ENCODE data around the gene TAB2. TPM values are rescaled to one million over a fixed set of nuclear protein-coding genes. Genes with fewer than 3 reads are reported as not detected.

Gene TAB2
- total RNA-seq, 1 experiment from 2014 or later, result 56.7 TPM

- H3K4me3 ChIP-seq (replicated peaks in 1 of 2; ENCODE audit: low read depth in 1 of 2, low read length in 2 of 2), result no peak overlapping the region
- H3K9me2 ChIP-seq (ENCODE audit: insufficient read depth), result no peaks in the 10 kb centered on the region
- peaks cover 20% of the 10 kb centered on the region; the same call in 1 of the 2 replicates for H3K79me2 ChIP-seq (ENCODE audit: insufficient read depth, low read length)
- H3K9me3 ChIP-seq (ENCODE audit: control insufficient read depth in 1 of 2, insufficient read depth in 1 of 2, low read depth in 1 of 2, low read length in 2 of 2), result no peaks in the 10 kb centered on the region
- H3K4me2 ChIP-seq (ENCODE audit: low read length), result no peak overlapping the region
- BruUV-seq (replicated peaks), result no TSS peak
- intact Hi-C loops (cut with micrococcal nuclease), result no loop called here
- H3K27me3 ChIP-seq (ENCODE audit: insufficient read depth, low read length), result no peaks in the 10 kb centered on the region
- no peak overlapping the region for H3K27ac ChIP-seq (ENCODE audit: low read depth, low read length)
- TF ChIP-seq EGR1 (IDR thresholded peaks at IDR 0.05; ENCODE audit: low read depth) (no peak), FOSL1 (IDR thresholded peaks at IDR 0.05; ENCODE audit: low read depth) (no peak), EZH2phosphoT487 (IDR thresholded peaks at IDR 0.05; ENCODE audit: borderline replicate concordance) (no peak), SP1 (IDR thresholded peaks at IDR 0.05; ENCODE audit: low read depth) (no peak), ZBTB33 (IDR thresholded peaks at IDR 0.05; ENCODE audit: extremely low read depth, insufficient replicate concordance, low read length) (no peak), CBX3 (IDR thresholded peaks at IDR 0.05; ENCODE audit: low read depth) (no peak), ZNF274 (IDR thresholded peaks at IDR 0.05; ENCODE audit: low read depth, low read length) (no peak), REST (IDR thresholded peaks at IDR 0.05; ENCODE audit: low read depth) (no peak), ATF3 (IDR thresholded peaks at IDR 0.05) (no peak), YY1 (IDR thresholded peaks at IDR 0.05; ENCODE audit: extremely low read depth, insufficient replicate concordance, low read depth, low read length) (no peak)
- ChIA-PET CTCF (no interaction called here), RAD21 (ENCODE audit: low non-redundant PET in 1 of 2, low total read pairs in 2 of 2, uncharacterized antibody in 2 of 2, unreplicated experiment in 2 of 2) (no interaction called here), POLR2A (no interaction called here)
- no peak overlapping the region for H2AFZ ChIP-seq (ENCODE audit: low read depth, low read length, poor library complexity, severe bottlenecking)
- H4K20me1 ChIP-seq (ENCODE audit: insufficient read depth), result no peaks in the 10 kb centered on the region
- no peak for DNase-seq (ENCODE audit: low read depth, low spot score)
- H3K9ac ChIP-seq (ENCODE audit: low read length), result no peak overlapping the region
- H3K36me3 ChIP-seq (ENCODE audit: control insufficient read depth in 1 of 2, insufficient read depth in 2 of 2, low read length in 2 of 2), result peaks cover 13 to 19% of the 10 kb centered on the region in 2 experiments; a peak in 3 of 4 replicates
- no peak for ATAC-seq
- no peaks in the 10 kb centered on the region for H3K4me1 ChIP-seq (ENCODE audit: control insufficient read depth in 1 of 2, insufficient read depth in 2 of 2, low read length in 2 of 2)
Measured at GRCh38 chr6:149380523-149380922, 63.0 kb downstream of the TAB2 start.

All from HCT116 (cell line).